Stimulated activated CD4-positive, alpha-beta T cell treated with anti-CD3 and anti-CD28 coated beads, Interleukin-15, amount 100 ng/mL, for 48 hours (primary cell): ENCODE results near the gene LRRC8D.
A peak's percentile ranks its signal among the peaks of the same experiment; 100 is the strongest.

Experiments used
- DNase-seq, 2 donors: peaks; one replicate each; pipeline ENCODE4 v3.0.0-alpha.2; 2020; ENCODE audit warnings: low read depth in 2 of 2

LRRC8D gene

GRCh38 chr1:89807503-89807902, 13.3 kb upstream of the LRRC8D start:
- DNase-seq, result no peak

DNA sequence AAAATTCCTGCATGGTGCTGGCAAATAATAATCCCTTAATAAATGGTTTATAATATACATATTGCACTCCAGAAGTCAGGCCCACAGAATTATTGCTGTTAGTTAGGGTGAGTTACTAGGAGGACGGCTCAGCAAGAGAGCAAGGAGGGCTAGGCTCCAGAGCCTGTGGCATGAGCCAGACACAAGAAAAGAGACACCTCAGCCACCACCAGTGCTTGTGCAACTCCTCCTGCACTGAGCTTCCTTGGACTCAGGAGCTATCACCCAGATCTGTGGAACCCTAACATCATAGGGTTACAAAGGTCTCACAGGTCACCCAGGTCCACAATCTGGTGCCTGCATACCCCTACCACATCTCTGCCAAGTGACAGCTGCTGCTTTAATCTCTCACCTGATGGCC, 12.8 kb upstream of the LRRC8D start:
- no peak for DNase-seq

DNA sequence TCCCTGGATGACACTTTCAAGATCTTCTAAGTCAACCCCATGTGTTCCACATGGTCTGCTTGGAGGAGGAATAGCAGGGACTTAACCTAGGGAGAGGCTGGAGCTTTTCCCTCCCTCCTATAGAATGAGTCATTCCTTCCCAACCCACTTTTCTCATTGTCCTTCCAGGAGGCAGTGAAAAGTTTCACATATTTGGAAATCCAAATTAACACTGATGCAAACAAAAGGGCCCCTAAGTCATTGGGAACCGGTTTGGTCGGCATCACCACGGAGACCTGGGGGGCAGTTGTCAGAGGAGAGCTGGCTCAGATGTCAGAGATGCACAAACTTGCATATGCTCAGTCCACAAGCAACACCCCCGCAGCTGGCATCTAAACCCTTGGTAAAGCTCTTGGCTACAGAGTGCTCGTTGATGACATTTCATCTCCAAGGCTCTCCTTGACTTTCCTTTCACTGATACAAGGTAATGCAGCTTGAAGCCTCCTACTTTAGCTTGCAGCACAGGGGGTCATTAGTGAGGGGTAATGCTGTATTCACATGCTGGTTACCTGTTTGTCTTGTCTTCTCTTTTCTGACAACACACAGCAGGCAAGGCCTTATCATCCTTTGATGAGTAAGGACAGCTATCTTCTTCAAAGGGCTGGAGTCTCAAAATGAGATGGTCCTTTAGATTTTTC, 12.3 kb upstream of the LRRC8D start:
- no peak for DNase-seq

DNA sequence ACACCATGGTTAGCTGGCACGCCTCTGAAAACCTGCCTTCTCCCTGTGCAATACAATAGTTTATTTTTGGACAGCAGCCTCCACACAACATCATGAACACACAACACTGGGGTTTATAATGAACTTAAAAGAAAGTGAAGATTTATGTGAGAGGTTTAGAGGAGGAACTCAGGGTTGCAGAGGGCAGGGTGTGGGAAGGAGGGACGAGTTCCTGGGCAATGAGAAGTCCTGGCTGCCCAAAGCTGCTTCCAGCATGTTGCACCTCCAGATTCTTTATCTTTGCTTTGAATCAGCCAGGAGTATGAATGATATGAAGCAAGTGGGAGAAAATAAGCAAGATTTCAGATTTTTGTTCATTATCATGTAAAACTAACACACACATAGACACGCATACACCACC, 11.3 kb upstream of the LRRC8D start:
- no peak for DNase-seq

DNA sequence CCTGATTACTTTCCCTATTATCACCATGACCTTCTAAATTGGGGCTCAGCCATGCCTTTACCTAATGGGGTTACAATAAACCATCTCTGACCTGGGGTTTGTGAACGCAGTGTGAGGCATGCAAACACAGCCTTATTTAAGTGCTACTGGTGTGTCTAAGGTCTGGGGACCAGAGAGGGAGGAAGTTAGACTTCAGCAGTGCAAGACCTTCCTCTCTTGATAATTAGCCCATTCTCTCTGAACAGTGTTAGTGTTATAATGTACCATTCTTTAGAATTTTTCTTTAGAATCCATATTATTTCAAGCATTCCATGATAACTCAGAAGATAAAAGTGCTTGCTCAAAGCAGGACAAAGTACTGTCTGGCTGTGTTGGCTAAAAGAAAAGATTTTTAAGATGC, 10.5 kb upstream of the LRRC8D start:
- no peak for DNase-seq

DNA sequence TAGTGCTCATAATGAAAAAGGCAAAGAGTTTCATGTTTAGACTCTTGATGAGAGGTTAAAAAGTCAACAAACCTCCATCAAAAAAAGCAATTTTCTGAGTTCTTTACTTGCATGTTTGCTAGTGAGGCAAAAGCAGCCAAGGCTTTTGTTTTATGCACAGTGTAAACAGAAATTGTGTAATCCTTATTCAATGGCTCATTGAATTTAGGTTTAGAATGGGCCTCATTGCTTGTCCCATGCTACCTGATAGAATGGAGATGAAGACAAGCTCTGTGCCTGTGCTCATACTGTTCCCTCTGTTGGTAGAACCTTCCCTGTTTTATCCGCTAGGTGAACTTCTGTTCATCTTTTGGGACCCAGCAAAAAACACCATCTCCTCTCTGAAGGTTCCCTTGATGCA, 10.0 kb upstream of the LRRC8D start:
- no peak for DNase-seq

DNA sequence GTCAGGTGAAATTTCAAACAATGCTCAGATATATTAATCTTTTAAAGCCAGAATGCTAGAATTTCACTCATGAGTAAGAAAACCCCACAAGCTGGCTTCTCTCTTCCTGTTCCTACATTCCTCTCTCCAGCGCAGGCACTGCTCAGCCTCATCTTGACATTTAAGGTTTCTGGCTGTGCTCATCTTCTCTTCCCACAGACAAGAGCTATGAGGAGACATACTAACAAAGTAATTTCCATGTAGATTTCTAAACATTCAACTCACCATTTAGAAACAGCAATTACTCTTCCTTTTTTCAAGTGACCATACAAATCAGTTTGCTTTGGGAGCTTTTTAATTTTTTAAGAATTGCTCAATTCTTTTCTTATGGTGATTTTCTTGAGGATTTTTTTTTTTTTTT, 7.8 kb upstream of the LRRC8D start:
- DNase-seq, result no peak

DNA sequence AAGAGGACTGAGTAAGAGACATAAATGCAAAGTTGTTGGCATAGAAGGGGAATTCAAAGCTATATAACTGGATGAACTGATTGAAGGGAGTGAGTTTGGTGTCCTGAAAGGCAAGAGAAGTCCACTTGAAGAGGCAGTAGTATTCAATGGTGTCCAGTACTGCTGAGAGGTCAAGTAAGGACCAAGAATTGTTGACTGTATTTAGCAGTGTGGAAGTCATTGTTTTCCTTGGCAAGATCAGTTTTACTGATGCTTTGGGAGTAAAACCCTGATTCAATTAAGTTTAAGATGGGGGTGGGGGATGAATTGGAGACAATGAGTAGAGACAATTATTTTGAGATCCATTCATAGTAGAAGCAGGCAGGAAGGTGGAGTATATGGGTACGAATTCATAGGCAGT, 5.8 kb upstream of the LRRC8D start:
- no peak for DNase-seq

- DNase-seq, result no peak
Measured at GRCh38 chr1:89815611-89816010, 5.2 kb upstream of the LRRC8D start.

DNA sequence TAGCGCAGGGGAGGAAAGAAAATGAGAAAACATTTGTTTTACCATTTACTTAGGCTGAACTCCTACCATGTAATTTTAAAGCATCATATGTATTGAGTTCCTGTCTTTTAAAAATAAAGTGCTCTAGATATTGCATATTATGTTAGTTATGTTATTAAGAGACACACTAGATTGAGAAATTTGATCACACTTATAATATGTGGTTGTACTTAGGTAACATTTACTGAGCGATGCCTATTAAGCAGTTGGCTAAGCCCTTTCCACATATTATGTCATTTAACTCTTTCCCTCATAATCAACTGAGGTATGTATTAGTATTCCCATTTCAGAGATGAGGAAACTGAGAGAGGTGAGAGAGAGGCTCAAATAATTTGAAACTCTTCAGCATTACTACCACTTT, 4.5 kb upstream of the LRRC8D start:
- no peak for DNase-seq

DNA sequence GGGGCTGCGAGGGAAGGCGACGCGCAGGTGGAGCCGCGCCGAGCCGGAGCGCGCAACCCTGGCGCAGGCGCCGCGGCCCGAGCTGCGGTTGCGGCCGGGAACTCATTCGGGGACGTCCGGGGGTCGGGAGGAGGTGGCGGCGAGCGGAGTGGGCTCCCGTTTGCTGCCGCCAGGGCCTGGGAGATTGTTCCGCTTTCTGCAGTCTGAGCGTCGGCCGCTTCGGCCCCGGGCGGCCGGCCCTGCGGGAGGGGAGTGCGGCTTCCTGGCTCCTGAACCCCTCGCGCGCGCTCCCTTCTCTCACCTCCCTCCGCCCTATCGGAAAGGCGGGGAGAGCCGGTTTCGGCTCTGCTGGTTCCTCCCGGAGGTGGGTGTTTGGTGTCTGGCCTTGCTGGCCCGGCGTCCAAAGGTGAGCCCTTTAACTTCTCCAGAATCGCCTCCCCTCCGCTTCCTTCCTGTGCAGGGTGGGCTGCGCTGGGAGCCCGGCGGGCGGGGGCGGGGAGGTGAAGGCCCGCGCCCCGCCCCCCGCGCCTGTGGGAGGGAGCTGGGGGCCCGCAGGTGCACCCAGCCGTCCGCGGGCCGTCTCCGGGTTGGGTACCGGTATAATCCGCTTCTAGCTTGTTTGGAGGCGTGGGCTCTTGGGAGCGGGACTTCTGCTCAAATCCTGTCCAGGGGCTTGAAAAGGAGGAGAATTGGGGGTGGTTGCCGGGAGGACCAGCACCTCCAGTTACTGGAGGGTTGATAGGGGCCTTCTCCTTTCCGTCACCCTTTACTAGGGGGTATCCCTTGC, 683 bp downstream of the LRRC8D start:
- DNase-seq, result peak; percentile 18 to 40

DNA sequence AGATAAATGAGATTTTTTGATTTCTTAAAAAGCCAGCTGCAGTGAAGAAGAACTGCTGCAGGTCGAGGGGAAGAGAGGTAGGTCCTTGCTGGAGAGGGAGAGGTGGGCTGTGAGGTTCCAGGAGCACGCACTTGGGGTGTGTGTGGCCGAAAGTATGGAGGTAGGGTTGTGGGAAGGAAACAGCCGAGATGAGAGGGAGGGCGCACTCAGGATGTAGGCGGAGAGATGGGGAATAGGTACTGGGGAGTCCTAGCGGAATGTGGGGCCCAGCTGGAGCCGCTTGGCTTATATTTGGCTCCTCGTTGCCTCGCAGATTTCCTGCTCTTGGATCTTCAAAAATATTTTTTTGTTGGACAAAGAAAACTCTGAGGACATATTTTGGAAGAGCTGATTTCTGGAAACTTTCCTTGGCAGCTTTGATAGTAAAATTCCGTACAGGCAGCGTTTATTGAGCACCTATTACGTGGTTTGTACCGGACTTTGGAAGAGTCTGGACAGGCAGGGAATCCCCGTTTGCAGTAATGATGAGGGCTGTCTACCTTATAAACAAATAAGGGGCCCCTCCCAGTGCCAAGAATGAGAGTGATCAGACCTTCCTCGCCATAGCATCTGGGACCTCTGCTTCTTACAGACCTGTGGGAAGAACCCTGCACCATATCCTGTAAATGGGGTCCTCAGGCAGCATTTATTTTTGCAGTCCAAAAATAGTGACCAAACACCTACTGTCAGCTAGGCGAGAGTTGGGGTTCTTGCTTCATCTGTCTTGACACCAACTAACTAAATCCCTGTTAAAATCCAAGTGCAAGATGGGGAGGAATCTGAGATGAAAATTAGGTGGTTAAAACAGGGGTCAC, 1.5 kb downstream of the LRRC8D start:
- DNase-seq, result no peak

GRCh38 chr1:89822999-89823628, 2.3 kb downstream of the LRRC8D start:
- no peak for DNase-seq

DNA sequence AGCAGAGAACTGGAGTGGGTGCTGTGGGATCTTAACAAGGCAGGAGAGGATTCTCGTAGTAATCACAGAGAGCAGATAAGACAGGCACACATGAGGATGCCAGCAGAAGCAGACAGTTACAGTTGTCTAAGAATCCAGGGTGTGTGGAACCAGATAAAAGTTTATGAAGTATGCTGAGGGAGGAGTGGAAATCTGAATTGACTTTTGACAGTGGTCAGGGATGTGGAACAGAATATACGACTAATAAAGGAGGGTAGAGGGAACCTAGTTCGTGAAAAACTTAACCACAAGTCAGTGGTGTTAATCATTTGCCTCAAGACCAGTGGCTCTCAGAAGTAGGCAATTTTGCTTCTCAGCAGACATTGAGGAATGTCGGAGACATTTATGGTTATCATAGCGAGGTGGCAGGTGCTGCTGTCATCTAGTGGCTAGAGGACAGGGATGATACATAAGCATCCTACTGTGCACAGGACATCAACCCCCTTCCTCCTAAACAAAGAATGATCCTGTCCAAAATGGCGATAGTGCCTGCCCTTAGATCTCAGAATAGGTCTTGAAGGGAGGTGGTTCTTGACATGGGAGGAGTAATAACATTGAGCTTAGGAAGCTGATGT, 3.0 kb downstream of the LRRC8D start:
- DNase-seq, result no peak

DNA sequence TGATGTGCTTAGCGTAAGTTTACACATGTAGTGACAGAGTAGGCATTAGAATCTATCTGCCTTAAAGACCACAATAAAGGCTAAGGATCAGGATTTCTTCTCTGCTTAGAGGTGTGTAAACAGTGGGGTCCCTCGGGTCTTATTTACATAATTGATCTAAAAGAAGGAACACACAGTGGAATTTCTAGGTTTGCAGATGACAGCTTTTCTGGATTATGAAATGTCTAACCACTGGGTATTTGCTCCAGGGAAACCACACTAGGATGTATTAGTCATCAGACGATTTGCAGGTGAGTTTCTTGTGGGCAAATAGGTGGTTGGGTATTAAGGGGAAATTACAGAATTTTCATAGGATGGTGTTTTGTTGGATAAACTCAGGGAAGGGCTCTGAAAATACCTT, 5.8 kb downstream of the LRRC8D start:
- no peak for DNase-seq

- DNase-seq, result no peak
Measured at GRCh38 chr1:89827330-89827729, 6.5 kb downstream of the LRRC8D start.

GRCh38 chr1:89827902-89828301, 7.1 kb downstream of the LRRC8D start:
- DNase-seq, result no peak

GRCh38 chr1:89829186-89829585, 8.4 kb downstream of the LRRC8D start:
- no peak for DNase-seq

GRCh38 chr1:89831462-89832120, 10.8 kb downstream of the LRRC8D start:
- no peak for DNase-seq

DNA sequence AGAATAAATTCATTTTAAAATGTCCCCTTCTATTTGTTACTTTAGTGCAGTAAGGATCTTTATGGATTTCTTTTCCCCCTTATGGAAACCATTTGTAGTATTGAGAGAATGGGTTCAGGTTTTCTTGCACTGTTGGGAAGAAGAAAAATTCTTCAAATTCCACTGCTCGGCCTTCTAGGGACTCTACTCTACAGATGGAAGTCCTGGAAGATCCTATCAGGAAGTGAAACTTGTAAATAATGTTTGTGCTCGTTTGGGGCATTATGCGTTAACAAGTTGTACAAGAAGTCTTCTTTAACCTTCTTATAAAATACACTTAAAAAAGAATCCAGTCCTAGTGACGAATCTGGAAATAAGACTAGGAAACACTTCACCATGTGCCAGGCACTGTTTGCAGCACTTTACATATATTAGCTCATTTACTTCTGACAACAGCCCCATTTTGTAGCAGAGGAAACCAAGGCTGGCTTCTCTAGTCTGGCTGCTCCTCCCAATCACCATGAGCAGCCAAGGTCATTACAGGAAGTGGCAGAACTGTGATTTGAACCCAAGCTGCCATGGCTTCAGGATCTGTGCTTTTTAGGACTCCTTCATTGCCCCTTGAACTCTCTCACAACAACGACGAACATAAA, 11.8 kb downstream of the LRRC8D start:
- DNase-seq, result no peak
